ENCODE data around the gene C1QTNF6. TPM values are rescaled to one million over a fixed set of nuclear protein-coding genes. Genes with fewer than 3 reads are reported as not detected.

C1QTNF6 gene
- total RNA-seq, 1 experiment from 2014 or later: 15.2 TPM

DNA sequence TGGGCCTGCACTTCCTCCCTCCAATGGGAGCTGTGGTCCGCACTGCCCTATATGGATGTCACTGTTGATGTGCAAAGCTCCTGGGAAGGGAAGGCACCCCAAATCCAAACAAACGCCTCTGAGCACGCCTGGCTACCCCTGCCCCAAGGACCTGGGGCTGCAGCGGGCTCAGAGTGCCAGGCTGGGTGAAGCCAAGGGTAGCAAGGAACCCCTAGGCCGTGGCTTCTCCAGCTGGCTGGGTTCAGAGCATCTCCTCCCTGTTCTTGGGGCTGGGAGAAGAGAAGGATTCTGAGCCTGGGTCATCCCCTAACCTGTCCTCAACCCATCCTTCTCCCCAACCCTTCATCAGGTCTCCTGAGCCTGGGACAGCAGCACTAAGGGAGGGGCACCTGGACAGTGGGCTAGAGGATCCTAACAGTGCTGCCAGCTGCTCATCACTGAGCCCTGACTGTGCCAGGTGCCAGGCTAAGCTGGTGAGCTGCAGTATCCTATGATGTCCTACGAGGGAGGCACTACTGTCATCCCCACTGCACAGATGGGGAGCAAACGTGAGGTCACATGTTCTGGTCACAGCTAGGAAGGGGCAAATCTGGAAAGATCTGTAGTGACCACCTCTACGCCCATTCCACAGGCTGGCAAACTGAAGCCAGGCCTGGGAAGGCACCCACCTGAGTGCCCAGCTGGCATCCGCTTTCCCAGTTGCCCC lies 21.2 kb upstream of the C1QTNF6 start:
- no peak overlapping the region for H3K4me3 ChIP-seq (replicated peaks in 1 of 2; ENCODE audit: low read depth in 1 of 2, low read length in 2 of 2)
- no peaks in the 10 kb centered on the region for H3K27me3 ChIP-seq (ENCODE audit: insufficient read depth, low read length)
- no peak overlapping the region for H3K9ac ChIP-seq (ENCODE audit: low read length)
- ATAC-seq (no peak), DNase-seq (ENCODE audit: low read depth, low spot score) (no peak)
- H3K79me2 ChIP-seq (ENCODE audit: insufficient read depth, low read length): no peaks in the 10 kb centered on the region
- no peaks in the 10 kb centered on the region for H3K36me3 ChIP-seq (ENCODE audit: control insufficient read depth in 1 of 2, insufficient read depth in 2 of 2, low read length in 2 of 2)
- no TSS peak for BruUV-seq (replicated peaks)
- TF ChIP-seq CEBPB (IDR thresholded peaks at IDR 0.05; ENCODE audit: low read depth) (no peak), RAD21 (IDR thresholded peaks at IDR 0.05; ENCODE audit: low read depth) (no peak), SP1 (IDR thresholded peaks at IDR 0.05; ENCODE audit: low read depth) (no peak), TCF7L2 (IDR thresholded peaks at IDR 0.05; ENCODE audit: borderline replicate concordance, extremely low read depth, insufficient read depth, insufficient read length) (no peak)
- TF ChIP-seq, protein P1, sequence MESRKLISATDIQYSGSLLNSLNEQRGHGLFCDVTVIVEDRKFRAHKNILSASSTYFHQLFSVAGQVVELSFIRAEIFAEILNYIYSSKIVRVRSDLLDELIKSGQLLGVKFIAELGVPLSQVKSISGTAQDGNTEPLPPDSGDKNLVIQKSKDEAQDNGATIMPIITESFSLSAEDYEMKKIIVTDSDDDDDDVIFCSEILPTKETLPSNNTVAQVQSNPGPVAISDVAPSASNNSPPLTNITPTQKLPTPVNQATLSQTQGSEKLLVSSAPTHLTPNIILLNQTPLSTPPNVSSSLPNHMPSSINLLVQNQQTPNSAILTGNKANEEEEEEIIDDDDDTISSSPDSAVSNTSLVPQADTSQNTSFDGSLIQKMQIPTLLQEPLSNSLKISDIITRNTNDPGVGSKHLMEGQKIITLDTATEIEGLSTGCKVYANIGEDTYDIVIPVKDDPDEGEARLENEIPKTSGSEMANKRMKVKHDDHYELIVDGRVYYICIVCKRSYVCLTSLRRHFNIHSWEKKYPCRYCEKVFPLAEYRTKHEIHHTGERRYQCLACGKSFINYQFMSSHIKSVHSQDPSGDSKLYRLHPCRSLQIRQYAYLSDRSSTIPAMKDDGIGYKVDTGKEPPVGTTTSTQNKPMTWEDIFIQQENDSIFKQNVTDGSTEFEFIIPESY (IDR thresholded peaks at IDR 0.05; ENCODE audit: extremely low read depth, insufficient replicate concordance, low read length): no peak
- intact Hi-C loops (cut with micrococcal nuclease): no loop called here
- no peak overlapping the region for H3K4me2 ChIP-seq (ENCODE audit: low read length)
- ChIA-PET POLR2A (interaction anchor here (1.0 kb wide), 1 partner anchor 10 kb away, joined by 3 read pairs; no protein-coding TSS in a partner anchor), RAD21 (ENCODE audit: low non-redundant PET in 1 of 2, low total read pairs in 2 of 2, uncharacterized antibody in 2 of 2, unreplicated experiment in 2 of 2) (interaction anchor here in 1 of 2 experiments (0.6 kb wide), 1 partner anchor 663 kb away, joined by 4 read pairs; no protein-coding TSS in a partner anchor), CTCF (no interaction called here)
- no peak overlapping the region for H2AFZ ChIP-seq (ENCODE audit: low read depth, low read length, poor library complexity, severe bottlenecking)
- no peak overlapping the region for H3K27ac ChIP-seq (ENCODE audit: low read depth, low read length)
- no peaks in the 10 kb centered on the region for H3K4me1 ChIP-seq (ENCODE audit: control insufficient read depth in 1 of 2, insufficient read depth in 2 of 2, low read length in 2 of 2)
- H3K9me2 ChIP-seq (ENCODE audit: insufficient read depth): no peaks in the 10 kb centered on the region
- no peaks in the 10 kb centered on the region for H3K9me3 ChIP-seq (ENCODE audit: control insufficient read depth in 1 of 2, insufficient read depth in 1 of 2, low read depth in 1 of 2, low read length in 2 of 2)
- H4K20me1 ChIP-seq (ENCODE audit: insufficient read depth): no peaks in the 10 kb centered on the region

Measured in HCT116 (cell line).